GM18526 (cell line): ENCODE results near the gene TMEM170B.

Source experiments
- POLR2A ChIP-seq: IDR thresholded peaks from 3 replicates; pipeline ENCODE4 v1.6.1; 2011; ENCODE audit not compliant: insufficient read length; ENCODE audit errors: extremely low read depth

TMEM170B gene

GRCh38 chr6:11515763-11516162 is 21.8 kb upstream of the TMEM170B start:
- TF ChIP-seq POLR2A: no peak

DNA sequence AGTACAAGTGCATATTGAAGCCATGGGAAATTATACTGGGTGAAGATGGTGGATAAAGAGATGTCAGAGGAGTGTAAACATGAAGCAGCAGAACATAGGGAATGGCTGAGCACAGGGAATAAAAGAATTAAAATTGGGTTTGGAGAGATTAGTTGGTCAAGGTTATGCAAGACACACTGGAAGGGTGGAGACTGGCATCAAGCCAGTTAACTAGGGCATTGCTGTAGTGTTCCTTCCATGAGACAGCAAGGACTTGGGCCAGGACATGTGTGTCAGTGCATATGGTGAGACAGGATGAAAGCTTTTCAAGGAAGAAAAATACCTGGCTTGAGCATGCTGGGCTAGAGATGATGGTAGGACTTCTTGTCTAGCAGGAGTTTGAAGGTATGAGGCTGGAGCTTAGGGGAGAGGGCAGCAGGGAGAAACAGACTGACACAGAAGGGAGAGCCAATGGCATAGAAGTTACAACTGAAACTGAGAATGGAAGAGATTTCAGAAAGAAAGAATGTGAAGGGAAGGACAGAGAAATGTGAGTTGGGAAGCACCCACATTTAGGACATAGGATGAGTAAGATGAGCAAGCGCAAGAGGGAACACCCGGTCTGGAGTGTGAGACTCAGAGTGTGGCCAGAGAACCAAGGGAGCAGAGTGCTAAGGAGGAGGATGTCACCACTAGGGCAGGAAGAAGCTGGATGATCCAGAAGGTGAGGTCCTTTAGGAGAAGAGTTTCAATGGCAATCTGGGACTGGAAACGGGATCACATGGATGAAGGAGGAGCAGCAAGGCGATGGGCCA is 14.5 kb upstream of the TMEM170B start:
- TF ChIP-seq POLR2A: no peak

DNA sequence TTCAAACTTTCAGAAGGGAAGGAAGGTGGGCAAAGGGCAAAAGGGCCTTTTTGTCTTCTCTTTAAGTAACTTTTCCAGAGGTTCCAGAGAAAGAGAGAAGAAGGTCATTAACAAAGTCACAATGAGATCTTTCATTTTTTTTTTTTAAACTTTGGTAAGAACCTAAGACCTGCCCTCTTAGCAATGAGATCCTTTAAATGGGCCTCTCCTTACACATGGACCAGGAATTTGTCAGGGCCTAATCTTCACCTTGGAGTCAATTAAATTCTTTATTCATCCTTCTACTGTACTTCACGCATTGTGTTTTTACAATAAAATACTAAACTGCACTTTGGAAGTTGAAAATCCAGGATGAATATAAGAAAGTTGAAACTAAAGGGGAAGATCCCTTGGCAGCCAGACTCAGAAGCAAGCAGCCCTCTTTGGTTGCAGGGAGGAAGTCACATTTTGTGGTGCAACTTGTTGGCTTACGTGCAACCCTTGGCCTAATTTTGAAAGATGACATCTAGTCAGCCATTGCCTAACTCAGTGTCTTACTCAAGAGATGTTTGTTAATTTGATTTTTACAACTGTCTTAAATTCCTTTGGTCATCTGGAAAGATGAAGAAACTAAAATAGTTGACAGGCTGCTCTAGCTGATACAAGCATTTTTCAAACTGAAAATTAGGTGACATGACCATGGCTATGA is 11.9 kb upstream of the TMEM170B start:
- no peak for TF ChIP-seq POLR2A

DNA sequence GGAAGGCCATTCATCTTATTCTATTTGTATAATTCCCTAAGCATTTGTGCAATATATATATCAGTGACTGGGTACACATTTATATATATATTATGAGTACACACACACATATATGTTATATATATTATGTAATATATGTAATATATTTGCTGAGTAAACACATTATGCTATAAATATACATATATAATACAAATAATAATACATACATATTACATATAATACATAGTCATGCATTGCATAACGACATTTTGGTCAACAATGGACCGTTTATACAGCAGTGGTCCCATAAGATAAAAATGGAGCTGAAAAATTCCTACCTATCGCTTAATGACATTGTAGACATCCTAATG is 11.4 kb upstream of the TMEM170B start:
- TF ChIP-seq POLR2A: no peak

- no peak for TF ChIP-seq POLR2A
Observed at GRCh38 chr6:11527274-11527870, 10.2 kb upstream of the TMEM170B start.

DNA sequence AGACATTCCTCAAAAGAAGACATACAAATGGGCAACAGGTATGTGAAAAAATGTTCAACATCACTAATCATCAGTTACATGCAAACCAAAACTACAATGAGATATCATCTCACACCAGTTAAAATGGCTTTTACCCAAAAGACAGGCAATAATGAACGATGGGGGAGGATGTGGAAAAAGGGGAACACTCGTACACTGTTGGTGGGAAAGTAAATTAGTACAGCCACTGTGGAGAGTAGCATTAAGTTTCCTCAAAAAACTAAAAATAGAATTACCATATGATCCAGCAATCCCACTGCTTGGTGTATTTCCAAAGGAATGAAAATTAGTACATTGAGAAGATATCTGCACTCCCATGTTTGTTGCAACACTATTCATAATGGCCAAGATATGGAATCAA is 8.6 kb upstream of the TMEM170B start:
- TF ChIP-seq POLR2A: no peak

DNA sequence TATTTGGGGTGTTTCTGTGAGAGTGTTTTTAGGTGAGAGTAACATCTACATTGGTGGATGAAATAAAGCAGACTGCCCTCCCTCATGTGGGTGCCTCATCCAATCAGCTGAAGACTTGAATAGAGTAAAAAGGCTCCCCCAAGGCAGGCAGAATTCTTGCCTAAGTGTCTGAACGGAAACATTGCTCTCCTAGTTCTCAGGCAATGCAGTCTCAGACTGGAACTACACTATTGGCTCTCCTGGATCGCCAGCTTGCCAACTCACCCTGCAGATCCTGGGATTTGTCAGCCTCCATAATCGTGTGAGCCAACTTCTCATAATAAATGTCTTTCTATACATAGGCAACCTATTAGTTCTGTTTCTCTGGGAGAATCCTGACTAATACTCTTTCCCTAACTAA is 5.5 kb upstream of the TMEM170B start:
- no peak for TF ChIP-seq POLR2A

DNA sequence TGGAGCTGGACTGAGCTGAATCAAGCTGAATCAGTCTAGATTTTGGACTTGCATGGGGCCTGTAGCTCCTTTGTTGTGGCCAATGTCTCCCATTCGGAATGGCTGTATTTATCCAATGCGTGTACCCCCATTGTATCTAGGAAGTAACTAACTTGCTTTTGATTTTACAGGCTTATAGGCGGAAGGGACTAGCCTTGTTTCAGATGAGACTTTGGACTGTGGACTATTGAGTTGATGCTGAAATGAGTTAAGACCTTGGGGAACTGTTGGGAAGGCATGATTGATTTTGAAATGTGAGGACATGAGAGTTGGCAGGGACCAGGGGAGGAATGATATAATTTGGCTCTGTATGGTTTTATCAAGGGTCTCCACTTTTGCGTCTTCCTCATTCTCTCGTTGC is 3.0 kb upstream of the TMEM170B start:
- TF ChIP-seq POLR2A: no peak

- no peak for TF ChIP-seq POLR2A
Observed at GRCh38 chr6:11535801-11536230, 1.7 kb upstream of the TMEM170B start.

DNA sequence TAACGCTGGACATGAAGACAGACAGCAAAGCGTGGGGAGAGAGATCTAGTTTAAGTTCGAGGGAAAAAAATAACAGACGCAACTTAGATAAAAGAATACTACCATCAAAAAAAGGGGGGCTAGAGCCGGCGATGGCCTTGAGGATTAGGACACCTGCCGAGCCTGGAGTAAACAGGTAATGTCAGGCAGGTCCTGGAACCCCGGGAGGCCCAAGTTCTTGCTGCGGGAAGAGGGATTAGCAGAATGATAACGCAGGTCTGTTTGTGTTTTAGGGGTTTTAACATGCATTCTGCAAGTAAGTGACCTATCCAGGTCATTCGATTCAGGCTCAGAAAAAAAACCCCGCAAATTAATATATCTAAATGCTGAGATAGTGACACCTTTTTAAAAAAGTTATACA is 754 bp upstream of the TMEM170B start:
- no peak for TF ChIP-seq POLR2A

DNA sequence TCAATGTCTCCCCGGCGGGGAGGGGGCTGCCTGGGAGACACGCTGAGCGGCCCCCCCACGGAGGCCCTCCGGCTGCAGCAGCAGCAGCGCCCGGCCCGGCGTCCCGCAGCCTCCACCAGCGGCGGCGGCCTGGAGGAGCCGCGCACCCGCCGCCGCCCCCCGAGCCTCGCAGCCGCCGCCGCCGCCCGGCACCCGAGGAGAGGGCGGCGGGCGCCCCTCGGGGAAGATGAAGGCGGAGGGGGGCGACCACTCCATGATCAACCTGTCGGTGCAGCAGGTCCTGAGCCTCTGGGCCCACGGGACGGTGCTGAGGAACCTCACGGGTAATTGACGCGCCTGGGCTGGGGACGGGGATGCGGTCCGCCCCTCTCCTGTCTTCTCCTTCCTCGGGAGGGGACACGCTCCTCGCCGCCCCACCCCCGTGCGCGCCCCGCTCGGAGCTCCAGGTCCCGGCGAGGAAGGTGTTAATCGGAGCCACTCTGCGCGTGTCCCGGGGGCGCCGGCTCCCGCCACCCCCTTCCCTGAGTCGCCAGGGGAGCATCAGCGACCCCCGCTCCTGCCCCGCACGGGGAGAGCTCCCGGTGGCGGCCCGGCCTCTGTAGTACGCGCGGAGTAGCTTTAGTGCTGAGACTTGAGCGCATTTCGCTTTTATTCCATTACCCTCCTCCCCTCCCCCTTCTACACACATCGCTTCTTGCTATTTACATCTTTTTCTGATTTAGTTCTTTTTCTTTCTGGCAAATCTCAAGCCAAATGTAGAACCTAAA is 686 bp downstream of the TMEM170B start:
- no peak for TF ChIP-seq POLR2A

GRCh38 chr6:11538819-11539468 is 1.4 kb downstream of the TMEM170B start:
- no peak for TF ChIP-seq POLR2A

DNA sequence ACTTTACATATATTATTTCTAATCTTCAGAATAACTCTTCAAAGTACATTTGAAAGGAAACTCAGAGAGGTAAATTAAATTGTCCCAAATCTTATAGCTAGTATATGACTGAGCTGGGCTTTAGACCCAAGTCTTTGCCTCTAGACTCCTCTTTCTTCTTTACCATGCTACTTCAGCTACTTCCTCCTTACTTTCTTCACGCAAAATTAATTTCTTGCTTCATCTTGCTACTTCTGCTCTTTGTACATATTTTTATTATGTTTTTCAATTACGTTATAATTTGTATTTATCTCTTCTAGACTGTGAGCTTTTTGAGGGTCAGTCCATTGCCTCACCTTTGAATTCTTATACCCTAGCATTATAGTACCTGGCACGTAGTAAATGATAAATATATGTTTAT is 5.3 kb downstream of the TMEM170B start:
- no peak for TF ChIP-seq POLR2A

GRCh38 chr6:11543919-11544518 is 6.5 kb downstream of the TMEM170B start:
- no peak for TF ChIP-seq POLR2A

DNA sequence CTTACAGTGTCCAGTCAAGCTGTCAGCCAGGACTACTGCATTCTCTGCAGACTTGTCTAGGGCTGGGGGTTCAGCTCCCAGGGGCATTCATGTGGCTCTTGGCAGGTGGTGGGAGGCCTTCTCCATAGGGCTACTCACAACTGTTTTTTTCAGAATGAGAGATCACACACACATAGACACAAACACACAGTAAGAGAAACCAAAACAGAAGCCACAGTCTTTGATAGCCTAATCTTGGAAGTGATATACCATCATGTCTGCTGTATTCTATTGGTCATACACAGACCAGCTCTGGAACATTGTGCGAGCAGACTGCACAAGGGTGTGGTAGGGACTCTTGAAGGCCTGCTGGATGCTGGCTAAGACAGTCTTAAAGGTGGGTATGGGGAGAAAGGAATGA is 13.5 kb downstream of the TMEM170B start:
- no peak for TF ChIP-seq POLR2A
